Peyer's patch (tissue), 4 donors: ENCODE data around the gene IQCK.

ENCODE experiments used
- CTCF ChIP-seq, 6 experiments: fragments of 450-650 bp in 4 of 6; fragments of 200-600 bp in 2 of 6; sonication (generic) in 1 of 6; IDR thresholded peaks; one replicate each; pipeline ENCODE4 v1.5.1; 2017 to 2019; ENCODE audit warnings: antibody characterized with exemption in 6 of 6, mild to moderate bottlenecking in 3 of 6, moderate library complexity in 1 of 6
- POLR2A ChIP-seq, 2 donors: fragments of 450-650 bp; IDR thresholded peaks; one replicate each; pipeline ENCODE4 v1.5.1; 2017; ENCODE audit warnings: antibody characterized with exemption in 2 of 2, mild to moderate bottlenecking in 2 of 2, moderate library complexity in 2 of 2

GRCh38 chr16:19705843-19706242, 12.2 kb upstream of the IQCK start:
- TF ChIP-seq CTCF (IDR thresholded peaks at IDR 0.05): no peak
- TF ChIP-seq POLR2A (IDR thresholded peaks at IDR 0.05): no peak
